H9 (cell line): Measurements from ENCODE around the gene SMAD3. TPM values are rescaled to one million over a fixed set of nuclear protein-coding genes. Genes with fewer than 3 reads are reported as not detected.
A peak's percentile ranks its signal among the peaks of the same experiment; 100 is the strongest.

Experiments used
- DNase-seq: peaks from one replicate; pipeline ENCODE4 v3.0.0-alpha.2; 2017
- H2AFZ ChIP-seq: one replicate; pipeline ENCODE4 v1.6.1; 2013; ENCODE audit warnings: mild to moderate bottlenecking, low read length, control low read depth, moderate library complexity
- H2AK5ac ChIP-seq: 2 replicates; pipeline ENCODE4 v1.6.1; 2013; ENCODE audit warnings: low read length, control low read depth, mixed read lengths; ENCODE audit not compliant: insufficient read length
- H2BK120ac ChIP-seq: one replicate; pipeline ENCODE4 v1.6.1; 2013; ENCODE audit warnings: low read depth, mild to moderate bottlenecking, low read length, control low read depth, inconsistent platforms; ENCODE audit not compliant: poor library complexity, severe bottlenecking
- H2BK12ac ChIP-seq: 2 replicates; pipeline ENCODE4 v1.6.1; 2013; ENCODE audit warnings: low read length, control low read depth, mixed read lengths, low read depth; ENCODE audit not compliant: insufficient read length
- H2BK15ac ChIP-seq: 2 replicates; pipeline ENCODE4 v1.6.1; 2013; ENCODE audit warnings: low read depth, low read length, control low read depth
- H2BK20ac ChIP-seq: one replicate; pipeline ENCODE4 v1.6.1; 2013; ENCODE audit warnings: low read depth, mild to moderate bottlenecking, low read length, control low read depth, inconsistent platforms; ENCODE audit not compliant: poor library complexity, severe bottlenecking
- H2BK5ac ChIP-seq: 2 replicates; pipeline ENCODE4 v1.6.1; 2013; ENCODE audit warnings: low read length, control low read depth, mixed read lengths; ENCODE audit not compliant: insufficient read length
- H3K14ac ChIP-seq: 2 replicates; pipeline ENCODE4 v1.6.1; 2013; ENCODE audit warnings: low read length, control low read depth; ENCODE audit not compliant: insufficient read depth
- H3K18ac ChIP-seq: 2 replicates; pipeline ENCODE4 v1.6.1; 2013; ENCODE audit warnings: low read depth, mild to moderate bottlenecking, mixed read lengths, low read length, control low read depth; ENCODE audit not compliant: insufficient read length
- H3K23ac ChIP-seq: 2 replicates; pipeline ENCODE4 v1.6.1; 2013; ENCODE audit warnings: low read length, control low read depth, mixed read lengths, low read depth; ENCODE audit not compliant: insufficient read length
- H3K23me2 ChIP-seq: 2 replicates; pipeline ENCODE4 v1.6.1; 2013; ENCODE audit warnings: low read depth, mild to moderate bottlenecking, mixed read lengths, low read length, control low read depth; ENCODE audit not compliant: insufficient read length, poor library complexity, severe bottlenecking
- H3K27ac ChIP-seq: 2 replicates; pipeline ENCODE4 v1.5.1; 2013; ENCODE audit warnings: low read length, control low read depth, mixed read lengths, low read depth; ENCODE audit not compliant: insufficient read length
- H3K27me3 ChIP-seq: 2 replicates; pipeline ENCODE4 v1.6.1; 2013; ENCODE audit warnings: low read length, control low read depth, inconsistent platforms; ENCODE audit not compliant: insufficient read depth
- H3K4ac ChIP-seq: 2 replicates; pipeline ENCODE4 v1.6.1; 2013; ENCODE audit warnings: low read depth, mild to moderate bottlenecking, control low read depth, inconsistent platforms, low read length, moderate library complexity
- H3K4me1 ChIP-seq: 2 replicates; pipeline ENCODE4 v1.6.1; 2013; ENCODE audit warnings: low read length, control low read depth, inconsistent platforms; ENCODE audit not compliant: insufficient read depth
- H3K4me2 ChIP-seq: 2 replicates; pipeline ENCODE4 v1.6.1; 2013; ENCODE audit warnings: low read length, control low read depth, mixed read lengths; ENCODE audit not compliant: insufficient read length, insufficient read depth
- H3K56ac ChIP-seq: 2 replicates; pipeline ENCODE4 v1.6.1; 2013; ENCODE audit warnings: low read depth, mild to moderate bottlenecking, mixed read lengths, low read length, control low read depth; ENCODE audit not compliant: insufficient read length
- H3K79me1 ChIP-seq: 2 replicates; pipeline ENCODE4 v1.6.1; 2013; ENCODE audit warnings: low read depth, mild to moderate bottlenecking, moderate library complexity, low read length, control low read depth, inconsistent platforms; ENCODE audit not compliant: insufficient read depth, poor library complexity, severe bottlenecking
- H3K79me2 ChIP-seq: 2 replicates; pipeline ENCODE4 v1.6.1; 2013; ENCODE audit warnings: low read length, control low read depth, inconsistent platforms; ENCODE audit not compliant: insufficient read depth
- H3K9ac ChIP-seq: 2 replicates; pipeline ENCODE4 v1.6.1; 2013; ENCODE audit warnings: low read length, control low read depth, mixed read lengths; ENCODE audit not compliant: insufficient read length; ENCODE audit errors: extremely low read depth
- H3K9me3 ChIP-seq: one replicate; pipeline ENCODE4 v1.6.1; 2013; ENCODE audit warnings: low read depth, low read length, inconsistent platforms; ENCODE audit not compliant: control insufficient read depth
- H3T11ph ChIP-seq: one replicate; pipeline ENCODE4 v1.6.1; 2013; ENCODE audit warnings: mild to moderate bottlenecking, low read length, control low read depth, inconsistent platforms
- H4K20me1 ChIP-seq: one replicate; pipeline ENCODE4 v1.6.1; 2013; ENCODE audit not compliant: control insufficient read depth, insufficient read length, insufficient read depth
- H4K5ac ChIP-seq: 2 replicates; pipeline ENCODE4 v1.6.1; 2013; ENCODE audit warnings: low read depth, mild to moderate bottlenecking, mixed read lengths, low read length, control low read depth; ENCODE audit not compliant: insufficient read length
- H4K8ac ChIP-seq: replicated peaks from 2 replicates; pipeline ENCODE4 v1.6.1; 2013; ENCODE audit warnings: low read length, control low read depth, mixed read lengths, low read depth; ENCODE audit not compliant: insufficient read length
- H4K91ac ChIP-seq: 2 replicates; pipeline ENCODE4 v1.6.1; 2013; ENCODE audit warnings: low read depth, mild to moderate bottlenecking, moderate library complexity, mixed read lengths, low read length, control low read depth; ENCODE audit not compliant: insufficient read length
- H3K27ac Mint-ChIP-seq, 3 experiments: 2 replicates in 2 of 3; 3 replicates in 1 of 3; pipeline ENCODE4 v1.8.0; 2020 to 2021; ENCODE audit warnings: mixed read lengths in 3 of 3, mild to moderate bottlenecking in 1 of 3, moderate library complexity in 1 of 3
- H3K27me3 Mint-ChIP-seq: 2 replicates; pipeline ENCODE4 v1.8.0; 2021; ENCODE audit warnings: low read depth, mild to moderate bottlenecking, moderate library complexity, mixed read lengths
- H3K36me3 Mint-ChIP-seq, 3 experiments: 2 replicates in 2 of 3; 3 replicates in 1 of 3; pipeline ENCODE4 v1.8.0; 2020 to 2021; ENCODE audit warnings: low read depth in 3 of 3, mixed read lengths in 3 of 3; ENCODE audit not compliant: insufficient read depth in 1 of 3
- H3K4me1 Mint-ChIP-seq, 2 experiments: 2 replicates each; pipeline ENCODE4 v1.8.0; 2020; ENCODE audit warnings: mixed read lengths in 2 of 2
- H3K4me3 Mint-ChIP-seq, 2 experiments: 2 replicates in 1 of 2; 3 replicates in 1 of 2; pipeline ENCODE4 v1.8.0; 2020 to 2021; ENCODE audit warnings: mild to moderate bottlenecking in 2 of 2, mixed read lengths in 2 of 2, moderate library complexity in 1 of 2
- H3K9me3 Mint-ChIP-seq, 2 experiments: 2 replicates in 1 of 2; 3 replicates in 1 of 2; pipeline ENCODE4 v1.8.0; 2020; ENCODE audit warnings: mild to moderate bottlenecking in 2 of 2, mixed read lengths in 2 of 2, moderate library complexity in 1 of 2
- WGBS: extraction: QIAGEN DNeasy Blood & Tissue Kit; methylation state at CpG from one replicate; pipeline ENCODE4 v1.1.7; 2013; ENCODE audit warnings: missing lambda C conversion rate, low lambda C conversion rate, mixed read lengths; ENCODE audit not compliant: insufficient read length; ENCODE audit errors: extremely low coverage; 5-methylcytosine and 5-hydroxymethylcytosine counted together
- total RNA-seq: library from RNA; stranded (reverse); gene quantifications from 2 replicates; pipeline ENCODE4 v1.2.1, GENCODE V29; 2021
- TF ChIP-seq, protein P1 (sequence below): fragments of 200-600 bp; sonication (generic); conservative IDR thresholded peaks from 3 replicates; pipeline ENCODE4 v1.8.0; 2021; ENCODE audit warnings: antibody characterized with exemption, mild to moderate bottlenecking

Gene SMAD3
- total RNA-seq, 1 experiment from 2014 or later: 26.7 TPM

DNA sequence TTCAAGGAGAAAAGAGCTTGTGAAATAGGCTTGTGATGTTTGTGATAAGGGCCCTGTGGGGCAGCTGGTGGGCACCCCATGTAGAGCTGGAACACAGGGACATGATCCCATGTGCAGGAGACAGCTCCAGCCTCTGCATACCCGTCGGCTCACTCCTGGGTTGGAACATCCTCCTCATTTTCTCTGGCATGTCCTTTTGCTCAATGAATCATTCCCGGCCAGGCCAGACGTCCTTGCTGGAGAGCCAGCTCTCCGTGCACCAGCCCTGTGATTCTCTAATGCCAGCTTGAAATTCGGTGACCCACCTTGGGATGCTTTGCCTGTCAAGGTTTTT lies 77.3 kb downstream of the SMAD3 start:
- no peak overlapping the region for H2BK12ac ChIP-seq
- H2AK5ac ChIP-seq: no peak overlapping the region
- no peak overlapping the region for H3K18ac ChIP-seq
- H3K9me3 Mint-ChIP-seq: no peaks in the 10 kb centered on the region
- H3K56ac ChIP-seq: no peak overlapping the region
- H3K27me3 Mint-ChIP-seq: no peaks in the 10 kb centered on the region
- peak overlapping the region in 2 of 3 experiments; percentile 46 to 71; a peak in 4 of 7 replicates for H3K27ac Mint-ChIP-seq
- H3K14ac ChIP-seq: no peak overlapping the region
- TF ChIP-seq, protein P1, sequence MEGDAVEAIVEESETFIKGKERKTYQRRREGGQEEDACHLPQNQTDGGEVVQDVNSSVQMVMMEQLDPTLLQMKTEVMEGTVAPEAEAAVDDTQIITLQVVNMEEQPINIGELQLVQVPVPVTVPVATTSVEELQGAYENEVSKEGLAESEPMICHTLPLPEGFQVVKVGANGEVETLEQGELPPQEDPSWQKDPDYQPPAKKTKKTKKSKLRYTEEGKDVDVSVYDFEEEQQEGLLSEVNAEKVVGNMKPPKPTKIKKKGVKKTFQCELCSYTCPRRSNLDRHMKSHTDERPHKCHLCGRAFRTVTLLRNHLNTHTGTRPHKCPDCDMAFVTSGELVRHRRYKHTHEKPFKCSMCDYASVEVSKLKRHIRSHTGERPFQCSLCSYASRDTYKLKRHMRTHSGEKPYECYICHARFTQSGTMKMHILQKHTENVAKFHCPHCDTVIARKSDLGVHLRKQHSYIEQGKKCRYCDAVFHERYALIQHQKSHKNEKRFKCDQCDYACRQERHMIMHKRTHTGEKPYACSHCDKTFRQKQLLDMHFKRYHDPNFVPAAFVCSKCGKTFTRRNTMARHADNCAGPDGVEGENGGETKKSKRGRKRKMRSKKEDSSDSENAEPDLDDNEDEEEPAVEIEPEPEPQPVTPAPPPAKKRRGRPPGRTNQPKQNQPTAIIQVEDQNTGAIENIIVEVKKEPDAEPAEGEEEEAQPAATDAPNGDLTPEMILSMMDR: no peak
- H3K27ac ChIP-seq: no peak overlapping the region
- no peak overlapping the region for H3K4me2 ChIP-seq
- peaks cover 19% of the 10 kb centered on the region; the same call in 1 of the 2 replicates for H3K4me1 ChIP-seq
- H3K4me1 Mint-ChIP-seq: peaks cover 82 to 83% of the 10 kb centered on the region in 2 experiments
- H3K23ac ChIP-seq: no peak overlapping the region
- H3K9me3 ChIP-seq: no peaks in the 10 kb centered on the region
- no peak overlapping the region for H2AFZ ChIP-seq
- H2BK20ac ChIP-seq: no peak overlapping the region
- H3K9ac ChIP-seq: no peak overlapping the region
- no peak overlapping the region for H4K5ac ChIP-seq
- H3K4ac ChIP-seq: no peak overlapping the region
- no peak overlapping the region for H3K4me3 Mint-ChIP-seq
- no peak for DNase-seq
- no peaks in the 10 kb centered on the region for H3K79me1 ChIP-seq
- no peaks in the 10 kb centered on the region for H3K36me3 Mint-ChIP-seq
- H3T11ph ChIP-seq: no peak overlapping the region
- no peaks in the 10 kb centered on the region for H3K79me2 ChIP-seq
- H3K23me2 ChIP-seq: no peaks in the 10 kb centered on the region
- H2BK5ac ChIP-seq: no peak overlapping the region
- H4K91ac ChIP-seq: no peak overlapping the region
- no CpG with 5 or more reads among the region's 6 CpGs for WGBS
- no peak overlapping the region for H2BK120ac ChIP-seq
- H2BK15ac ChIP-seq: no peak overlapping the region
- no peaks in the 10 kb centered on the region for H4K20me1 ChIP-seq
- H3K27me3 ChIP-seq: no peaks in the 10 kb centered on the region
- H4K8ac ChIP-seq: no peak overlapping the region
